Transverse colon (tissue), 4 donors: Measurements from ENCODE around the gene LDLRAD4. TPM values are rescaled to one million over a fixed set of nuclear protein-coding genes. Genes with fewer than 3 reads are reported as not detected.
A peak's percentile ranks its signal among the peaks of the same experiment; 100 is the strongest.
"Not testable (repeated sequence)": the region's sequence is repeated elsewhere in the genome, so short reads cannot be mapped to it uniquely, and the experiment has no call there.

Experiments
- DNase-seq: peaks from one replicate; pipeline ENCODE4 v3.0.0-alpha.2; 2019
- H3K27ac ChIP-seq, 4 donors: fragments of 200-600 bp; sonication (generic); 2 replicates each; pipeline ENCODE4 v1.5.1; 2016 to 2018; ENCODE audit warnings: inconsistent platforms in 4 of 4
- H3K27me3 ChIP-seq: fragments of 200-600 bp; sonication (generic); 2 replicates; pipeline ENCODE4 v1.5.1; 2017; ENCODE audit warnings: inconsistent platforms
- H3K36me3 ChIP-seq, 4 donors: fragments of 200-600 bp; sonication (generic); 2 replicates each; pipeline ENCODE4 v1.5.1; 2017 to 2019; ENCODE audit warnings: inconsistent platforms in 4 of 4
- H3K4me1 ChIP-seq, 4 donors: fragments of 200-600 bp; sonication (generic); 2 replicates each; pipeline ENCODE4 v1.5.1; 2017 to 2020; ENCODE audit warnings: inconsistent platforms in 4 of 4
- H3K4me3 ChIP-seq, 4 donors: fragments of 200-600 bp; sonication (generic); 1 replicate in 1 of 4; 2 replicates in 3 of 4; pipeline versions ENCODE4 v1.5.1 to v1.6.1; 2017 to 2019; ENCODE audit warnings: inconsistent platforms in 4 of 4
- H3K9me3 ChIP-seq, 2 donors: fragments of 200-600 bp; sonication (generic); 2 replicates each; pipeline ENCODE4 v1.5.1; 2017 to 2019; ENCODE audit warnings: inconsistent platforms in 2 of 2
- CTCF ChIP-seq, 5 experiments: fragments of 200-600 bp in 3 of 5; fragments of 450-650 bp in 2 of 5; sonication (generic) in 3 of 5; IDR thresholded peaks; 1 replicate in 2 of 5; 2 replicates in 3 of 5; pipeline ENCODE4 v1.5.1; 2016 to 2017; ENCODE audit warnings: antibody characterized with exemption in 5 of 5, inconsistent platforms in 3 of 5, mild to moderate bottlenecking in 2 of 5, moderate library complexity in 1 of 5
- EP300 ChIP-seq: sonication (generic); formaldehyde crosslinking; IDR thresholded peaks from one replicate; pipeline ENCODE4 v1.6.1; 2017; ENCODE audit warnings: antibody characterized with exemption, low read depth
- POLR2A ChIP-seq: fragments of 450-650 bp; IDR thresholded peaks from one replicate; pipeline ENCODE4 v1.6.1; 2016; ENCODE audit warnings: antibody characterized with exemption, mild to moderate bottlenecking, moderate library complexity
- POLR2AphosphoS5 ChIP-seq, 3 donors: sonication (generic); formaldehyde crosslinking; IDR thresholded peaks; one replicate each; pipeline ENCODE4 v1.6.1; 2016; ENCODE audit warnings: antibody characterized with exemption in 3 of 3
- WGBS, 2 donors: methylation state at CpG; one replicate each; pipeline ENCODE4 v1.1.5; 2018; ENCODE audit warnings: low coverage in 1 of 2; 5-methylcytosine and 5-hydroxymethylcytosine counted together
- in situ Hi-C, 4 donors: fragments of 200-750 bp; cut with MboI; loops; one replicate each; pipeline versions ENCODE4 v1.15.0 to v1.15.1; 2017; ENCODE audit warnings: low sequenced_read_pairs in 3 of 4, low pct_ligation_motif_present in 1 of 4, low pct_unique_long_range_greater_than_20kb in 1 of 4
- intact Hi-C: fragments of 100-400 bp; cut with DNase I; formaldehyde crosslinking; loops from one replicate; pipeline ENCODE4 v1.15.1; 2023; ENCODE audit warnings: low total_unique reads
- total RNA-seq, 4 donors: library from RNA; depleted of rRNA; stranded (reverse); fragments of >200 nt; gene quantifications; one replicate each; pipeline ENCODE4 v1.1.0, GENCODE V29; 2016

Gene LDLRAD4
- total RNA-seq, 4 donors from 2014 or later, result 34.8 to 277 (median 60.6) TPM

DNA sequence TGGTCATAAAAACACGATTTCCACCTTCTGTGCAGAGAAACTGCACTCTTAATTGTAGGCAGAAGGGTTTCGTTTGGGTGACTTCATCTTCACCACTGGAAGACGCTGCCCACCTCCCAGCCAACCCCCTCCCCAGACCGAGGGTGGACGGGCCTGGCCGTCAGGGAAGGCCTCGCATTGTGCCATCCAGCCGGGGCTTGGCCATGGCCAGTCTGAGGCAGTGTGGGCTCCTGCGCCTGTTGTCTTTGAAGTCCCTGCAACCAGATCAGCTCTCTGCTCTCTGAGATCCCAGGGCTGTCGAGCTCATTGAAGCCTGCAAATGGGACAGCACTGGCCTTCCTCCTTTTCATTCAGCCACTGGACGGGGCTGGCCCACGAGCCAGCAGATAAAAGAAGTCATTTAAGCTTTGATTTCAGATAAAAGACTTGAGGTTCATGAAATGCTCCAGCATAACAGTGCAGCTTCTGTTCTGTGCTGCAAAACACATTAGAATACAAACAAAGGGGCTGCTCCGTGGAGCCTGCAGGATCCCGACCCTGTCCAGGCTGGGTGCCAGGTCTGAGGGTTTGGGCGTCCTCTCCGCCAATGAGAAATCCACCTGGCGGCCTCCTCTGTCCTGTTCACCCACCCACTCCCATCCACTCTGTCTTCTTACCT, 253.5 kb downstream of the LDLRAD4 start:
- in situ Hi-C loops, result no loop called here
- H3K36me3 ChIP-seq, result no peaks in the 10 kb centered on the region

GRCh38 chr18:13473751-13474150, 255.2 kb downstream of the LDLRAD4 start:
- intact Hi-C loops, result no loop called here
- H3K9me3 ChIP-seq, result no peaks in the 10 kb centered on the region
- 92 to 95% methylated on average over 2 to 6 of the region's 6 CpGs for WGBS, 2 donors
- no peak overlapping the region for H3K27ac ChIP-seq
- H3K27me3 ChIP-seq, result no peaks in the 10 kb centered on the region
- no peak for DNase-seq
- TF ChIP-seq CTCF (IDR thresholded peaks at IDR 0.05) (no peak), EP300 (no peak), POLR2A (no peak), POLR2AphosphoS5 (IDR thresholded peaks at IDR 0.05) (no peak)
- in situ Hi-C loops, result no loop called here
- H3K36me3 ChIP-seq, result no peaks in the 10 kb centered on the region
- no peak overlapping the region for H3K4me3 ChIP-seq
- peaks cover 0 to 11% (median 5%) of the 10 kb centered on the region in 4 donors for H3K4me1 ChIP-seq

More for the DNA sequence above, 253.5 kb downstream of the LDLRAD4 start:
- Histone ChIP-seq H3K27me3 (no peaks in the 10 kb centered on the region), H3K9me3 (no peaks in the 10 kb centered on the region), H3K27ac (no peak overlapping the region), H3K4me1 (peaks cover 0 to 11% (median 5%) of the 10 kb centered on the region in 4 donors), H3K4me3 (no peak overlapping the region)
- 75 to 80% methylated on average over 1 to 17 of the region's 17 CpGs for WGBS, 2 donors
- DNase-seq, result no peak
- TF ChIP-seq CTCF (IDR thresholded peaks at IDR 0.05) (no peak), EP300 (no peak), POLR2A (no peak), POLR2AphosphoS5 (IDR thresholded peaks at IDR 0.05) (no peak)
- intact Hi-C loops, result no loop called here

- Histone ChIP-seq H3K27ac (no peak overlapping the region), H3K9me3 (no peaks in the 10 kb centered on the region), H3K36me3 (no peaks in the 10 kb centered on the region), H3K4me1 (peaks cover 0 to 11% (median 5%) of the 10 kb centered on the region in 4 donors), H3K4me3 (no peak overlapping the region), H3K27me3 (no peaks in the 10 kb centered on the region)
- no peak for TF ChIP-seq EP300
- no peak for TF ChIP-seq POLR2A
- TF ChIP-seq CTCF (IDR thresholded peaks at IDR 0.05), result no peak
- no peak for TF ChIP-seq POLR2AphosphoS5 (IDR thresholded peaks at IDR 0.05)
- in situ Hi-C loops (no loop called here), intact Hi-C loops (no loop called here)
- no peak for DNase-seq
- WGBS, 2 donors, result 97% methylated on average over 3 of the region's 3 CpGs; no CpG with 5 or more reads in 1 of the 2 donors
Observed at GRCh38 chr18:13474336-13474735, 255.8 kb downstream of the LDLRAD4 start.

DNA sequence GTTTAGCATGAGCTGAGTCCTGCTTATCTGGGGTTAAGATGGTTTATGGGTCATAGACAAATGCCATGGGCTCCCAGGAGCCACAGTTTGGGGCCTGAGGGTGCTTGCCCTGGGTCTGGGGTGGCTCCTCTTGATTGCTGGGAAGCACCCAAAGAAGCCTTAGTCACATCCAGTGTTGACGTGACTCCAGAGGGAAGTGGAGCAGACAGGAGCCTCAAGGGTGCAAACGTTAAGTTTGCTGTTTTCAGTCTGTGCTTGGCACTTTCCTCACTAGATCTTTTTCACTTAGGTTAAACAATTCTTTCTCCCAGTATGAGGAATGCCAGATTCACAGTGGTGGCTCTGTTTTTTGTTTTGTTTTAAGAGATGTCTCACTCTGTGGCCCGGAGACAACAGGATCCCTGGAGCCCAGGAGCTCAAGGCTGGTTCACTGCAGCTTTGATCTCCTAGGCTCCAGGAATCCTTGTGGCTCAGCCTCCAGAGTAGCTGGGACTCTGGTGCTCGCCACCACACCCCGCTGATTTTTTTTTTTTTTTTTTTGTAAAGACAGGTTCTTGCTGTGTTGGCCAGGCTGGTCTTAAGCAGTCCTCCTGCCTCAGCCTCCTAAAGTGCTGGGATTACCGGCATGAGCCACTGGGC, 256.5 kb downstream of the LDLRAD4 start:
- intact Hi-C loops, result no loop called here
- Histone ChIP-seq H3K4me3 (no peak overlapping the region), H3K27ac (peak overlapping the region in 1 of 4 donors; percentile 4), H3K4me1 (peaks cover 0 to 11% (median 5%) of the 10 kb centered on the region in 4 donors), H3K9me3 (no peaks in the 10 kb centered on the region), H3K36me3 (no peaks in the 10 kb centered on the region), H3K27me3 (no peaks in the 10 kb centered on the region)
- DNase-seq, result no peak
- in situ Hi-C loops, result no loop called here
- no peak for TF ChIP-seq CTCF (IDR thresholded peaks at IDR 0.05)
- TF ChIP-seq EP300, result no peak
- TF ChIP-seq POLR2A, result no peak
- TF ChIP-seq POLR2AphosphoS5 (IDR thresholded peaks at IDR 0.05), result no peak
- WGBS, 2 donors, result 81% methylated on average over 6 of the region's 6 CpGs; no CpG with 5 or more reads in 1 of the 2 donors

DNA sequence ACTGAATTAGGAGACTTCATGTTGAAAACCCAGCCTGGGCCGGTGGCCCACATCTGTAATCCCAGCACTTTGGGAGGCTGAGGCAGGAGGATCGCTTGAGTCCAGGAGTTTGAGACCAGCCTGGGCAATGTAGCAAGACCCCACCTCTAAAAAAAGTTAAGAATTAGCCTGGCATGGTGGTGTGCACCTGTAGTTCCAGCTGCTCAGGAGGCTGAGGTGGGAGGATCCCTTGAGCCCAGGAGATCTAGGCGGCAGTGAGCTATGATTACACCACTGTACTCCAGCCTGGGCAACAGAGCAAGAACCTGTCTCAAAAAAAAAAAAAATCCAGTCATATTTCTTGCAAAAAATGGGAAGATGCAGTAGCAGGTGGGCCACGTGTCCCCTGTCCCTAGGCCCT, 257.8 kb downstream of the LDLRAD4 start:
- H3K9me3 ChIP-seq, in situ Hi-C loops: not testable (repeated sequence)

More for the DNA sequence above, 257.8 kb downstream of the LDLRAD4 start:
- H3K27me3 ChIP-seq, DNase-seq, H3K4me3 ChIP-seq, H3K36me3 ChIP-seq, intact Hi-C loops, H3K27ac ChIP-seq: not testable (repeated sequence)
- 92 to 100% methylated on average over 1 to 4 of the region's 4 CpGs for WGBS, 2 donors
- peaks cover 0 to 11% (median 5%) of the 10 kb centered on the region in 4 donors for H3K4me1 ChIP-seq
